ENCODE results near the gene KRT75.

- no peak for TF ChIP-seq CTCF (conservative IDR thresholded peaks at IDR 0.05; ENCODE audit: low read length)
- no peak for TF ChIP-seq EZH2phosphoT487 (IDR thresholded peaks at IDR 0.05; ENCODE audit: borderline replicate concordance)
Observed at GRCh38 chr12:52477651-52478050, 43.5 kb upstream of the KRT75 start.
